HepG2 (cell line): ENCODE data around the gene CHD9. TPM values are rescaled to one million over a fixed set of nuclear protein-coding genes. Genes with fewer than 3 reads are reported as not detected.

ENCODE experiments used
- ARID4A ChIP-seq: sonication (generic); formaldehyde crosslinking; IDR thresholded peaks from 2 replicates; pipeline ENCODE4 v1.5.0; 2020; ENCODE audit warnings: mild to moderate bottlenecking, missing genetic modification reagents, borderline replicate concordance
- CEBPZ ChIP-seq: IDR thresholded peaks from 2 replicates; pipeline ENCODE4 v1.6.1; 2012; ENCODE audit warnings: low read length, improper control_type of control experiment
- CREB1 ChIP-seq, 2 experiments: fragments of 450-650 bp in 1 of 2; IDR thresholded peaks; 2 replicates each; pipeline ENCODE4 v1.6.1; 2016 to 2017; ENCODE audit warnings: control low read depth in 1 of 2, mild to moderate bottlenecking in 1 of 2, missing compliant biosample characterization in 1 of 2, missing genetic modification characterization in 1 of 2
- GMEB1 ChIP-seq: sonication (generic); formaldehyde crosslinking; IDR thresholded peaks from 2 replicates; pipeline ENCODE4 v1.5.1; 2020; ENCODE audit warnings: missing genetic modification reagents, mild to moderate bottlenecking, borderline replicate concordance
- GTF3A ChIP-seq: sonication (generic); formaldehyde crosslinking; conservative IDR thresholded peaks from 2 replicates; pipeline ENCODE4 v1.4.0; 2020; ENCODE audit warnings: mild to moderate bottlenecking, missing genetic modification reagents
- KAT7 ChIP-seq: IDR thresholded peaks from 2 replicates; pipeline ENCODE4 v1.6.1; 2018; ENCODE audit warnings: borderline replicate concordance, missing compliant biosample characterization
- KLF6 ChIP-seq: IDR thresholded peaks from 2 replicates; pipeline ENCODE4 v1.8.0; 2016; ENCODE audit warnings: missing biosample characterization, missing genetic modification reagents
- NCOA1 ChIP-seq: sonication (generic); formaldehyde crosslinking; IDR thresholded peaks from 2 replicates; pipeline ENCODE4 v1.9.0; 2021; ENCODE audit warnings: missing genetic modification reagents
- PBX2 ChIP-seq: IDR thresholded peaks from 2 replicates; pipeline ENCODE4 v1.6.1; 2016; ENCODE audit warnings: control low read depth
- REST ChIP-seq, 2 experiments: IDR thresholded peaks; 2 replicates each; pipeline ENCODE4 v1.6.1; 2011 to 2012; ENCODE audit warnings: low read length in 2 of 2, borderline replicate concordance in 1 of 2, low read depth in 1 of 2, mild to moderate bottlenecking in 1 of 2, moderate library complexity in 1 of 2
- SMYD3 ChIP-seq: sonication (generic); formaldehyde crosslinking; IDR thresholded peaks from 2 replicates; pipeline ENCODE4 v1.8.1; 2023; ENCODE audit warnings: mild to moderate bottlenecking, missing genetic modification reagents
- SNAPC2 ChIP-seq: sonication (generic); formaldehyde crosslinking; IDR thresholded peaks from 2 replicates; pipeline ENCODE4 v1.8.1; 2022; ENCODE audit warnings: mild to moderate bottlenecking, missing genetic modification reagents
- TP53 ChIP-seq: sonication (generic); formaldehyde crosslinking; conservative IDR thresholded peaks from 2 replicates; pipeline ENCODE4 v1.4.0; 2020; ENCODE audit warnings: missing genetic modification reagents
- ZNF772 ChIP-seq: sonication (generic); formaldehyde crosslinking; IDR thresholded peaks from 2 replicates; pipeline ENCODE4 v1.5.0; 2020; ENCODE audit warnings: mild to moderate bottlenecking, missing genetic modification reagents
- polyA plus RNA-seq, 8 experiments: library from polyadenylated mRNA; depleted of rRNA in 3 of 8; stranded (reverse) in 7 of 8; unstranded in 1 of 8; fragments of >200 nt; fragmentation: Illumina TruSeq in 4 of 8; extraction: Trizol in 4 of 8; gene quantifications; 2 replicates each; pipeline versions ENCODE4 v1.2.1 to v1.2.3, GENCODE V29; 2011 to 2016; ENCODE audit warnings: low read depth in 4 of 8, missing spikeins in 1 of 8, mixed read lengths in 1 of 8; ENCODE audit not compliant: insufficient read depth in 1 of 8
- total RNA-seq, 5 experiments: library from RNA; depleted of rRNA; stranded (reverse); fragments of >200 nt; fragmentation: Illumina TruSeq; extraction: Trizol; gene quantifications; 2 replicates each; pipeline ENCODE4 v1.2.3, GENCODE V29; 2016; ENCODE audit warnings: low read depth in 1 of 5

The CHD9 gene
- total and polyA plus RNA-seq, 2 of the 13 experiments (the other 11 are each of a cell fraction or from before 2014, with no cell fraction given): 23.4 to 27.7 TPM

GRCh38 chr16:53131363-53132071 lies 76.7 kb downstream of the CHD9 start (continued):
- peak; percentile 62; the same call in 1 of the 2 replicates for TF ChIP-seq ARID4A (CRISPR knock-in tag)
- TF ChIP-seq TP53 (CRISPR knock-in tag): no peak
- TF ChIP-seq KLF6 (CRISPR knock-in tag): 0 out of 2 replicates have a peak, but pooled peaks have one; percentile 24
- TF ChIP-seq REST (IDR thresholded peaks at IDR 0.05; ENCODE audit: borderline replicate concordance in 1 of 2, low read depth in 1 of 2, low read length in 2 of 2): no peak
- no peak for TF ChIP-seq SMYD3
- TF ChIP-seq CREB1 (IDR thresholded peaks at IDR 0.05): no peak
- TF ChIP-seq CREB1 (CRISPR knock-in tag; IDR thresholded peaks at IDR 0.05): no peak
- no peak for TF ChIP-seq CEBPZ
- TF ChIP-seq NCOA1 (CRISPR knock-in tag): no peak
- TF ChIP-seq ZNF772: no peak
- TF ChIP-seq SNAPC2: no peak
- TF ChIP-seq PBX2: no peak
- TF ChIP-seq KAT7 (CRISPR knock-in tag): peak; percentile 76; the same call in 1 of the 2 replicates
- TF ChIP-seq GMEB1: peak; percentile 51; the same call in 1 of the 2 replicates
- no peak for TF ChIP-seq GTF3A
